Activated T-cell treated with anti-CD3 and anti-CD28 coated beads, Interleukin-2, amount 50 U/mL, for 4 hours (primary cell): ENCODE measurements around the gene WFIKKN1. TPM values are rescaled to one million over a fixed set of nuclear protein-coding genes. Genes with fewer than 3 reads are reported as not detected.
"Not testable (repeated sequence)": the region's sequence is repeated elsewhere in the genome, so short reads cannot be mapped to it uniquely, and the experiment has no call there.

ENCODE experiments used
- ATAC-seq, 2 donors: fragments of 200-7000 bp; cut with Tn5 transposase; one replicate each; pipeline ENCODE4 v1.10.0; 2021
- DNase-seq: peaks from one replicate; pipeline ENCODE4 v3.0.0-alpha.2; 2020
- H3K27me3 Mint-ChIP-seq: one replicate; pipeline ENCODE4 v1.8.0; 2021; ENCODE audit warnings: low read depth, mixed read lengths
- H3K36me3 Mint-ChIP-seq: one replicate; pipeline ENCODE4 v1.8.0; 2022; ENCODE audit warnings: mixed read lengths; ENCODE audit not compliant: insufficient read depth
- H3K4me1 Mint-ChIP-seq: one replicate; pipeline ENCODE4 v1.8.0; 2021; ENCODE audit warnings: low read depth, mixed read lengths
- H3K4me3 Mint-ChIP-seq: one replicate; pipeline ENCODE4 v1.8.0; 2021; ENCODE audit warnings: mild to moderate bottlenecking, moderate library complexity, mixed read lengths
- H3K9me3 Mint-ChIP-seq: one replicate; pipeline ENCODE4 v1.8.0; 2021; ENCODE audit warnings: mixed read lengths
- total RNA-seq, 3 donors: library from RNA; stranded (reverse); gene quantifications; one replicate each; pipeline ENCODE4 v1.2.1, GENCODE V29; 2021

WFIKKN1 gene
- total RNA-seq, 3 donors from 2014 or later, result 0.40 to 0.71 (median 0.49) TPM

DNA sequence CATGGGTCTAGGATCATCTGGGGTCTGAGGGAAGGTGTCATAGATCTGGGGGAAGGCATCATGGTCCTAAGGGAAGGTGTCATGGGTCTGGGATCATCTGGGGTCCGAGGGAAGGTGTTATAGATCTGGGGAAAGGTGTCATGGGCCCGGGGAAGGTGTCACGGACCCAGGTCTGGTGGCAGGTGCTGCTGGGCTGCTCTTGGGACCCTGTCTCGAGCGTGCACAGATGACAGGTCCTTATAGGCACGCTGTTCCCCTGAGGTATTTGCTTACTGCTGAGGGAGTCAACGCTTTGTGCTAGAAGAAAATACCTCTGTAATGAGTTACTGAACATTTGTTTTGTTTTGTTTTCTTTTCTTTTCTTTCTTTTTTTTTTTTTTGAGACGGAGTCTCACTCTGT is 39.6 kb upstream of the WFIKKN1 start:
- peak overlapping the region; percentile 85 for H3K4me3 Mint-ChIP-seq
- DNase-seq, result no peak
- no peaks in the 10 kb centered on the region for H3K27me3 Mint-ChIP-seq
- no peak for ATAC-seq
- peaks cover 3% of the 10 kb centered on the region for H3K36me3 Mint-ChIP-seq
- H3K4me1 Mint-ChIP-seq, result peaks cover 30% of the 10 kb centered on the region
- no peaks in the 10 kb centered on the region for H3K9me3 Mint-ChIP-seq

DNA sequence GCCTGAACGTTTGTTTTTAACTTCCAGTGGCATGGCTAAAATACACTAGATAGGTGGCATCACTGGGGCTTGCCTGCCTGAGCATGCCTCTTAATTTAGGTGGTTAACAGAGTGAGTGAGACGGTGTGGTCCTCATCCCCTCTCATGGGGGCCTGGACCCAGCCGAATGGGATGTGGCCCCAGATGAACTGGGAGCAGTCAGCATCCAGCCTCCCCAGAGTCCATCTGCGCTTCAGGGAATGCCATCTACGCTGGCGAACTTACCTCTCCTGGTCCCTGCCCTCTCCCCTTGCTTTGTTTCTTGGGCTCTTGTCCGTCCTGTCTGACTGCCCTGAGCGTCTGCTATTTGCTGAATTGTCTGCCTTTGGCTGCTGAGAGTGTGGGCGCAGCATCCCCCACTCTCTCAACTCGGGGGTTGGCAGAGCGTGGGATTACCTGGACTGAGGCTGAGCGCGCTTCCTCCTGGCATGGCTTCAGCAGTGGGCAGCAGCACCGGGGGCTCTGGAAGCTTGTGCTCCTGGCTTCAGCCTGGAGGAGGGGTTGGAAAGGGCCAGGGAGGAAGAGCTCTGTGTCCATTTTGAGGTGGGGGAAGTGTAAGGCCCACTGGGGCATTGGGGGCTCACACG is 38.8 kb upstream of the WFIKKN1 start:
- peak overlapping the region; percentile 85 for H3K4me3 Mint-ChIP-seq
- peaks cover 5% of the 10 kb centered on the region for H3K36me3 Mint-ChIP-seq
- DNase-seq (no peak), ATAC-seq (no peak)
- peaks cover 32% of the 10 kb centered on the region for H3K4me1 Mint-ChIP-seq
- H3K27me3 Mint-ChIP-seq, result no peaks in the 10 kb centered on the region
- H3K9me3 Mint-ChIP-seq, result no peaks in the 10 kb centered on the region

GRCh38 chr16:592518-593306 is 38.1 kb upstream of the WFIKKN1 start:
- H3K4me1 Mint-ChIP-seq, result peaks cover 30% of the 10 kb centered on the region
- ATAC-seq (no peak), DNase-seq (no peak)
- no peaks in the 10 kb centered on the region for H3K27me3 Mint-ChIP-seq
- H3K36me3 Mint-ChIP-seq, result peaks cover 5% of the 10 kb centered on the region
- H3K4me3 Mint-ChIP-seq, result no peak overlapping the region
- H3K9me3 Mint-ChIP-seq, result no peaks in the 10 kb centered on the region

GRCh38 chr16:593406-593805 is 37.4 kb upstream of the WFIKKN1 start:
- Mint-ChIP-seq H3K9me3 (no peaks in the 10 kb centered on the region), H3K4me3 (no peak overlapping the region), H3K36me3 (peaks cover 5% of the 10 kb centered on the region), H3K4me1 (peaks cover 30% of the 10 kb centered on the region), H3K27me3 (no peaks in the 10 kb centered on the region)
- DNase-seq (no peak), ATAC-seq (no peak)

- H3K4me3 Mint-ChIP-seq, result no peak overlapping the region
- H3K4me1 Mint-ChIP-seq, result peaks cover 28% of the 10 kb centered on the region
- H3K36me3 Mint-ChIP-seq, result peaks cover 5% of the 10 kb centered on the region
Measured at GRCh38 chr16:593807-594206, 37.0 kb upstream of the WFIKKN1 start.

GRCh38 chr16:595094-595528 is 35.7 kb upstream of the WFIKKN1 start:
- H3K4me1 Mint-ChIP-seq, result peaks cover 28% of the 10 kb centered on the region
- H3K36me3 Mint-ChIP-seq, result peaks cover 5% of the 10 kb centered on the region
- H3K27me3 Mint-ChIP-seq, result no peaks in the 10 kb centered on the region
- ATAC-seq (no peak), DNase-seq (no peak)
- no peak overlapping the region for H3K4me3 Mint-ChIP-seq
- no peaks in the 10 kb centered on the region for H3K9me3 Mint-ChIP-seq

More at GRCh38 chr16:593807-594206, 37.0 kb upstream of the WFIKKN1 start:
- DNase-seq (no peak), ATAC-seq (no peak)
- H3K9me3 Mint-ChIP-seq, result no peaks in the 10 kb centered on the region
- H3K27me3 Mint-ChIP-seq, result no peaks in the 10 kb centered on the region

GRCh38 chr16:595942-596735 is 34.6 kb upstream of the WFIKKN1 start:
- H3K4me3 Mint-ChIP-seq, result no peak overlapping the region

DNA sequence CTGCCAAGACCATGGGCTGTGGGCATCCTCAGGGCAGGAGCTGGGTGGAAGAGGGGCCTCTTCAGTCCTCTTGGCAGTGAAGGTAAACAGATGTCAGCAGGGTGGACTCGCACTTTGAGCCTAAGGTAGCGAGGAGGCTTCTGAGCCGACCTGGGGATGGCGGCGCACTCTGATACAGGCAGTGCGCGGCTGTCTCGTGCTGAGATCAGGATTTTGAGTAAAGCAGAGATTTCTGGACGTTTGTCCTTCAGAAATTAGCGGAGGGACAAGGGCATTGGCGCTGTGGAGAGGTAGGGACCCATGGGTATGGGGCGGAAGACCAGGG is 34.1 kb upstream of the WFIKKN1 start:
- ATAC-seq (no peak), DNase-seq (no peak)
- H3K9me3 Mint-ChIP-seq, result no peaks in the 10 kb centered on the region
- peaks cover 7% of the 10 kb centered on the region for H3K36me3 Mint-ChIP-seq
- no peak overlapping the region for H3K4me3 Mint-ChIP-seq
- H3K27me3 Mint-ChIP-seq, result no peaks in the 10 kb centered on the region
- peaks cover 19% of the 10 kb centered on the region for H3K4me1 Mint-ChIP-seq

More at GRCh38 chr16:595942-596735, 34.6 kb upstream of the WFIKKN1 start:
- ATAC-seq (no peak), DNase-seq (no peak)
- Mint-ChIP-seq H3K27me3 (no peaks in the 10 kb centered on the region), H3K9me3 (no peaks in the 10 kb centered on the region), H3K4me1 (peaks cover 22% of the 10 kb centered on the region), H3K36me3 (peaks cover 7% of the 10 kb centered on the region)

- H3K27me3 Mint-ChIP-seq, H3K9me3 Mint-ChIP-seq, DNase-seq, H3K4me3 Mint-ChIP-seq, H3K36me3 Mint-ChIP-seq, ATAC-seq: not testable (repeated sequence)
- H3K4me1 Mint-ChIP-seq, result peaks cover 13% of the 10 kb centered on the region
Measured at GRCh38 chr16:597655-598054, 33.1 kb upstream of the WFIKKN1 start.

GRCh38 chr16:598823-599739 is 31.7 kb upstream of the WFIKKN1 start:
- H3K9me3 Mint-ChIP-seq, result no peaks in the 10 kb centered on the region
- H3K4me1 Mint-ChIP-seq, result peaks cover 10% of the 10 kb centered on the region
- DNase-seq, result no peak
- H3K36me3 Mint-ChIP-seq, result peaks cover 5% of the 10 kb centered on the region
- no peak for ATAC-seq
- H3K4me3 Mint-ChIP-seq, result no peak overlapping the region
- H3K27me3 Mint-ChIP-seq, result no peaks in the 10 kb centered on the region

DNA sequence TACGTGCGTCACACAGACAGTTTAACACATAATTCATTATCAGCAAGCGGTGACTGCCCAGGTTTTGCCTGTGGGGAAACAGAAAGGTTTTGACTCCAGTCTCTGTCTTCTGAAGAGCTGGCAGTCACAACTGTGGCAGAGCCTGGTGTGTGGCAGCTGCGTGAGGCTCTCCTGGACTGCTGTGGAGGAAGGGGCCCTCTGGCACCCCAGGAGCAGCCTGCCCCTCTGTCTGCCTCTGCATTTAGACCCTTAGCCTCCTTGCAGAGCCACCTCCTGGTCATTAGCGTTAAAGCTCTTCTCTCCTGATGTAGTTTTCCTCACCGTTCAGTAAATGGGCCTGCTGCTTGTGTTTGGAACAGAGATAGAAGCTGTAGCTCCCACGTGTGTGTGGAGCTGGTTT is 30.0 kb upstream of the WFIKKN1 start:
- Mint-ChIP-seq H3K27me3 (no peaks in the 10 kb centered on the region), H3K4me3 (no peak overlapping the region), H3K4me1 (peaks cover 8% of the 10 kb centered on the region), H3K36me3 (peaks cover 4% of the 10 kb centered on the region), H3K9me3 (no peaks in the 10 kb centered on the region)
- ATAC-seq, result no peak
- no peak for DNase-seq

- ATAC-seq, result no peak
- Mint-ChIP-seq H3K27me3 (no peaks in the 10 kb centered on the region), H3K9me3 (no peaks in the 10 kb centered on the region), H3K4me1 (peaks cover 6% of the 10 kb centered on the region), H3K36me3 (peaks cover 2% of the 10 kb centered on the region), H3K4me3 (no peak overlapping the region)
- no peak for DNase-seq
Measured at GRCh38 chr16:603933-604332, 26.9 kb upstream of the WFIKKN1 start.

GRCh38 chr16:606656-607307 is 24.0 kb upstream of the WFIKKN1 start:
- H3K4me1 Mint-ChIP-seq, result peaks cover 10% of the 10 kb centered on the region
- no peaks in the 10 kb centered on the region for H3K9me3 Mint-ChIP-seq
- no peak for ATAC-seq
- H3K27me3 Mint-ChIP-seq, result no peaks in the 10 kb centered on the region
- no peaks in the 10 kb centered on the region for H3K36me3 Mint-ChIP-seq
- no peak for DNase-seq
- no peak overlapping the region for H3K4me3 Mint-ChIP-seq
